GM23338 (cell line): ENCODE measurements around the gene MSL1. TPM values are rescaled to one million over a fixed set of nuclear protein-coding genes. Genes with fewer than 3 reads are reported as not detected.

Experiments
- ATAC-seq: fragments of 200-7000 bp; cut with Tn5 transposase; 3 replicates; pipeline ENCODE4 v1.9.1; 2020
- DNase-seq: peaks from one replicate; pipeline ENCODE4 v3.0.0-alpha.2; 2015; ENCODE audit warnings: low spot score
- H2AFZ ChIP-seq: fragments of 200-600 bp; sonication (generic); 2 replicates; pipeline ENCODE4 v1.8.0; 2016; ENCODE audit warnings: antibody characterized with exemption, mild to moderate bottlenecking, moderate library complexity
- H3F3A ChIP-seq: fragments of 200-600 bp; sonication (generic); replicated peaks from 2 replicates; pipeline ENCODE4 v1.8.0; 2017; ENCODE audit warnings: antibody characterized with exemption, mixed run types, low read depth
- H3K27ac ChIP-seq: fragments of 200-600 bp; sonication (generic); 2 replicates; pipeline ENCODE4 v1.6.1; 2016; ENCODE audit warnings: low read depth
- H3K27me3 ChIP-seq: fragments of 200-600 bp; sonication (generic); 2 replicates; pipeline ENCODE4 v1.8.0; 2016; ENCODE audit warnings: mild to moderate bottlenecking, mixed run types, moderate library complexity; ENCODE audit not compliant: insufficient read depth
- H3K36me3 ChIP-seq: fragments of 200-600 bp; sonication (generic); 2 replicates; pipeline ENCODE4 v1.8.0; 2016; ENCODE audit warnings: mild to moderate bottlenecking; ENCODE audit not compliant: insufficient read depth
- H3K4me1 ChIP-seq: fragments of 200-600 bp; sonication (generic); 2 replicates; pipeline ENCODE4 v1.8.0; 2016; ENCODE audit warnings: mild to moderate bottlenecking, moderate library complexity; ENCODE audit not compliant: insufficient read depth
- H3K4me2 ChIP-seq: fragments of 200-600 bp; sonication (generic); 2 replicates; pipeline ENCODE4 v1.7.1; 2017; ENCODE audit warnings: mixed run types
- H3K4me3 ChIP-seq: fragments of 200-600 bp; sonication (generic); 2 replicates; pipeline ENCODE4 v1.6.1; 2016; ENCODE audit warnings: mixed run types
- H3K79me2 ChIP-seq: fragments of 200-600 bp; sonication (generic); replicated peaks from 2 replicates; pipeline ENCODE4 v1.8.0; 2017; ENCODE audit warnings: mild to moderate bottlenecking; ENCODE audit not compliant: insufficient read depth
- H3K9me2 ChIP-seq: fragments of 200-600 bp; sonication (generic); 2 replicates; pipeline ENCODE4 v1.8.0; 2017; ENCODE audit not compliant: insufficient read depth
- H4K20me1 ChIP-seq: fragments of 200-600 bp; sonication (generic); replicated peaks from 2 replicates; pipeline ENCODE4 v1.8.0; 2017; ENCODE audit warnings: mild to moderate bottlenecking; ENCODE audit not compliant: insufficient read depth
- H3K27ac Mint-ChIP-seq: 2 replicates; pipeline ENCODE4 v1.8.0; 2020; ENCODE audit warnings: inconsistent platforms, mild to moderate bottlenecking, moderate library complexity, mixed read lengths
- H3K27me3 Mint-ChIP-seq: 3 replicates; pipeline ENCODE4 v1.8.0; 2022; ENCODE audit warnings: low read depth, mild to moderate bottlenecking, moderate library complexity, mixed read lengths, inconsistent platforms; ENCODE audit not compliant: insufficient read depth, poor library complexity
- H3K36me3 Mint-ChIP-seq: 3 replicates; pipeline ENCODE4 v1.8.0; 2021; ENCODE audit warnings: low read depth, mild to moderate bottlenecking, inconsistent platforms, moderate library complexity, mixed read lengths
- H3K4me1 Mint-ChIP-seq: 3 replicates; pipeline ENCODE4 v1.8.0; 2020; ENCODE audit warnings: mild to moderate bottlenecking, inconsistent platforms, mixed read lengths
- H3K4me3 Mint-ChIP-seq: 3 replicates; pipeline ENCODE4 v1.8.0; 2021; ENCODE audit warnings: moderate library complexity, mild to moderate bottlenecking, inconsistent platforms, mixed read lengths
- H3K9me3 Mint-ChIP-seq: 3 replicates; pipeline ENCODE4 v1.8.0; 2020; ENCODE audit warnings: moderate library complexity, mild to moderate bottlenecking, inconsistent platforms, mixed read lengths
- CREB1 ChIP-seq: fragments of 250-450 bp; sonication (Bioruptor Pico); IDR thresholded peaks from 2 replicates; pipeline ENCODE4 v1.5.0; 2020; ENCODE audit warnings: low read depth, mild to moderate bottlenecking, moderate library complexity
- ETS1 ChIP-seq: IDR thresholded peaks from 2 replicates; pipeline ENCODE4 v1.6.1; 2016; ENCODE audit warnings: antibody characterized with exemption
- EZH2 ChIP-seq: fragments of 200-600 bp; sonication (generic); IDR thresholded peaks from one replicate; pipeline ENCODE4 v1.8.0; 2017; ENCODE audit warnings: antibody characterized with exemption, mild to moderate bottlenecking, low read depth; ENCODE audit not compliant: unreplicated experiment
- EZH2phosphoT487 ChIP-seq: fragments of 200-600 bp; sonication (generic); IDR thresholded peaks from one replicate; pipeline ENCODE4 v1.8.1; 2018; ENCODE audit warnings: antibody characterized with exemption; ENCODE audit not compliant: unreplicated experiment
- JUNB ChIP-seq: IDR thresholded peaks from one replicate; pipeline ENCODE4 v1.6.1; 2016; ENCODE audit warnings: antibody characterized with exemption; ENCODE audit not compliant: unreplicated experiment
- NANOG ChIP-seq: IDR thresholded peaks from 2 replicates; pipeline ENCODE4 v1.6.1; 2016; ENCODE audit warnings: antibody characterized with exemption, borderline replicate concordance
- POLR2AphosphoS5 ChIP-seq: IDR thresholded peaks from 2 replicates; pipeline ENCODE4 v1.6.1; 2016; ENCODE audit warnings: antibody characterized with exemption, low read depth
- STAT1 ChIP-seq: IDR thresholded peaks from one replicate; pipeline ENCODE4 v1.6.1; 2016; ENCODE audit warnings: antibody characterized with exemption; ENCODE audit not compliant: unreplicated experiment
- ZNF331 ChIP-seq: fragments of 250-450 bp; sonication (Bioruptor Pico); IDR thresholded peaks from 2 replicates; pipeline ENCODE4 v1.5.0; 2020; ENCODE audit warnings: low read depth, mild to moderate bottlenecking, moderate library complexity
- polyA plus RNA-seq: library from polyadenylated mRNA; unstranded; fragments of >200 nt; fragmentation: Nextera tagmentation; extraction: Ambion mirVana; gene quantifications from 2 replicates; pipeline ENCODE4 v1.2.1, GENCODE V29; 2016
- total RNA-seq: library from RNA; depleted of rRNA; stranded (reverse); fragments of >200 nt; shearing (Covaris generic); gene quantifications from 2 replicates; pipeline ENCODE4 v1.2.3, GENCODE V29; 2014
- TF ChIP-seq, protein P1 (sequence below), 2 experiments: fragments of 200-600 bp in 1 of 2; sonication (generic) in 1 of 2; conservative IDR thresholded peaks; 2 replicates each; pipeline versions ENCODE4 v1.5.1 to v1.6.1; 2016 to 2017; ENCODE audit warnings: antibody characterized with exemption in 2 of 2, low read depth in 2 of 2, mild to moderate bottlenecking in 2 of 2, moderate library complexity in 1 of 2
- TF ChIP-seq, protein P2 (sequence below): fragments of 250-450 bp; sonication (Bioruptor Pico); IDR thresholded peaks from 2 replicates; pipeline ENCODE4 v1.5.0; 2020; ENCODE audit warnings: mild to moderate bottlenecking, moderate library complexity

Gene MSL1
- total and polyA plus RNA-seq, 2 experiments from 2014 or later = 16.2 to 56.5 TPM

DNA sequence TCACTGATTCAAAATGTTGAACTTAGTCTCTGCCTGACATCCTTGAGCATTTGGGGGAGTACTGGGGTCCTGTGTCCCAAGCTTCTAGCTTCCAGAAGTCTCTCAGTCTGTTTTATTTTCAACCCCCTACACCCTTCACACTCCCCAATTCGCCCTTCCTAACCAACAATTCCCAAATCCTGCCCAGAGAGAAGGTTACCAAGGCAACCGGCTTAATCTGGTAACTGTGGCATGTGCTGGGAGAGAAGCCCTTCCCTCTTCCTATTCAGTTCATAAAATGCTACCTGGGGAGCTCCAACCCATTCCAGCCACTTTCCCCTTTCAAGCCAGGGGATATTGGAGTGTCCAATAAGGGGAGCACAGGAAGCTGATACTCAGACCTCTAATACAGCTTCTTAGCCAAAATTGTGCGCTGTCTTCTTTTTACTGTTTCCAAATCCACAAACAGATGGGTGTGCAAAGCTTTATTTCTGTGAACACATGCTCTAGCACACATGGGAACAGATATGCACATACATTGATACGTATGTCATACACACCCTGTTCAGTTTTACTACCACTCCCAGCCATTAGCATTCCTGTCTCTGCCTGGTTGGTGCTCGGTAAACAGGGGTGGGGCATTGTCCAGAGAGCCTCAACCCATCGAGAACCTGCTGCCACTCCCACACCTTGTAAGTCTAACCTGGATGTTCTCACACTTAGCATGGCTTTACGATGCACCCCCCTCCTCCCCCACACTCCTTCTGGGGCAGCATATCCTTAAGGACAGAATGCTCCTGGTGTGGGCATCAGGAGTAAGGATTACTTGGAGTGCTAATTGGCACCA lies 54.4 kb downstream of the MSL1 start:
- peaks cover 10% of the 10 kb centered on the region; the same call in 1 of the 2 replicates for H3K36me3 ChIP-seq
- TF ChIP-seq CREB1 (CRISPR knock-in tag) (no peak), EZH2phosphoT487 (no peak), POLR2AphosphoS5 (no peak)
- Mint-ChIP-seq H3K4me1 (peaks cover 32% of the 10 kb centered on the region), H3K27me3 (peaks cover 15% of the 10 kb centered on the region), H3K36me3 (peaks cover 40% of the 10 kb centered on the region), H3K27ac (no peak overlapping the region), H3K4me3 (no peak overlapping the region), H3K9me3 (no peaks in the 10 kb centered on the region; the same call in 2 of the 3 replicates)
- no peak overlapping the region for H3K27ac ChIP-seq
- peaks cover 13% of the 10 kb centered on the region; the same call in 1 of the 2 replicates for H3F3A ChIP-seq
- DNase-seq (peak; percentile 33), ATAC-seq (no peak)
- no peaks in the 10 kb centered on the region for H3K27me3 ChIP-seq
- no peak overlapping the region for H3K4me3 ChIP-seq
- no peaks in the 10 kb centered on the region for H3K9me2 ChIP-seq
- no peaks in the 10 kb centered on the region for H3K79me2 ChIP-seq
- H2AFZ ChIP-seq = no peak overlapping the region
- no peak overlapping the region; the same call in 1 of the 2 replicates for H3K4me2 ChIP-seq
- H3K4me1 ChIP-seq = no peaks in the 10 kb centered on the region; the same call in 1 of the 2 replicates
- peaks cover 8% of the 10 kb centered on the region; the same call in 1 of the 2 replicates for H4K20me1 ChIP-seq

DNA sequence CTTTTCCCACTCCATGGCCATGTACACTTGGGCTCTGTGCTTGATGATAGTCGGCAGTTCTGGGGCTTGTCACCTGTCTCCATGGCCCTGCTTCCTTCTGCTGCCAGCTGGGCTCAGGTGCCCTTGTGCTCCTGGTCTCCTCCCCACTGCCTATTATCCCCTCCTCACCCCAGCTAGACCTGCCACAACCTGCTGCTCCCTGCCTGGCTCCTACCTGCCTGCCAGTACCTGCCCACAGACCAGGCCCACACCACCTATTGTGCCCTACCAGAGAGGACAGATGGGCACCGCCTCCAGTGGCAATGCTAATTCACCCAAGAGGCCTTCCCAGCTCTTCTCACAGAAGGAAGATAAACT lies 55.0 kb downstream of the MSL1 start:
- Mint-ChIP-seq H3K4me1 (peaks cover 32% of the 10 kb centered on the region), H3K9me3 (no peaks in the 10 kb centered on the region; the same call in 2 of the 3 replicates), H3K36me3 (peaks cover 34% of the 10 kb centered on the region), H3K27ac (no peak overlapping the region), H3K27me3 (peaks cover 15% of the 10 kb centered on the region), H3K4me3 (peak overlapping the region; percentile 62)
- no peaks in the 10 kb centered on the region for H3K79me2 ChIP-seq
- no peaks in the 10 kb centered on the region for H3K27me3 ChIP-seq
- peaks cover 4% of the 10 kb centered on the region; the same call in 1 of the 2 replicates for H3K36me3 ChIP-seq
- peak overlapping the region; percentile 99 for H3K4me2 ChIP-seq
- H3F3A ChIP-seq = peaks cover 12% of the 10 kb centered on the region; the same call in 1 of the 2 replicates
- peaks cover 8% of the 10 kb centered on the region; the same call in 1 of the 2 replicates for H4K20me1 ChIP-seq
- peak; percentile 3 for ATAC-seq
- no peaks in the 10 kb centered on the region; the same call in 1 of the 2 replicates for H3K4me1 ChIP-seq
- no peak for DNase-seq
- H3K27ac ChIP-seq = 0 out of 2 replicates have a peak overlapping the region, but pooled peaks have one; percentile 45
- H2AFZ ChIP-seq = no peak overlapping the region
- H3K4me3 ChIP-seq = peak overlapping the region; percentile 90; the same call in 1 of the 2 replicates
- no peaks in the 10 kb centered on the region for H3K9me2 ChIP-seq
- TF ChIP-seq EZH2 = no peak
- no peak for TF ChIP-seq ETS1
- TF ChIP-seq NANOG = no peak
- TF ChIP-seq, protein P1, sequence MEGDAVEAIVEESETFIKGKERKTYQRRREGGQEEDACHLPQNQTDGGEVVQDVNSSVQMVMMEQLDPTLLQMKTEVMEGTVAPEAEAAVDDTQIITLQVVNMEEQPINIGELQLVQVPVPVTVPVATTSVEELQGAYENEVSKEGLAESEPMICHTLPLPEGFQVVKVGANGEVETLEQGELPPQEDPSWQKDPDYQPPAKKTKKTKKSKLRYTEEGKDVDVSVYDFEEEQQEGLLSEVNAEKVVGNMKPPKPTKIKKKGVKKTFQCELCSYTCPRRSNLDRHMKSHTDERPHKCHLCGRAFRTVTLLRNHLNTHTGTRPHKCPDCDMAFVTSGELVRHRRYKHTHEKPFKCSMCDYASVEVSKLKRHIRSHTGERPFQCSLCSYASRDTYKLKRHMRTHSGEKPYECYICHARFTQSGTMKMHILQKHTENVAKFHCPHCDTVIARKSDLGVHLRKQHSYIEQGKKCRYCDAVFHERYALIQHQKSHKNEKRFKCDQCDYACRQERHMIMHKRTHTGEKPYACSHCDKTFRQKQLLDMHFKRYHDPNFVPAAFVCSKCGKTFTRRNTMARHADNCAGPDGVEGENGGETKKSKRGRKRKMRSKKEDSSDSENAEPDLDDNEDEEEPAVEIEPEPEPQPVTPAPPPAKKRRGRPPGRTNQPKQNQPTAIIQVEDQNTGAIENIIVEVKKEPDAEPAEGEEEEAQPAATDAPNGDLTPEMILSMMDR (conservative IDR thresholded peaks at IDR 0.05; ENCODE audit: low read depth in 2 of 2) = no peak
- no peak for TF ChIP-seq POLR2AphosphoS5
- no peak for TF ChIP-seq ZNF331 (CRISPR knock-in tag)
- no peak for TF ChIP-seq CREB1 (CRISPR knock-in tag)
- TF ChIP-seq EZH2phosphoT487 = no peak
- TF ChIP-seq STAT1 = no peak
- TF ChIP-seq, protein P2, sequence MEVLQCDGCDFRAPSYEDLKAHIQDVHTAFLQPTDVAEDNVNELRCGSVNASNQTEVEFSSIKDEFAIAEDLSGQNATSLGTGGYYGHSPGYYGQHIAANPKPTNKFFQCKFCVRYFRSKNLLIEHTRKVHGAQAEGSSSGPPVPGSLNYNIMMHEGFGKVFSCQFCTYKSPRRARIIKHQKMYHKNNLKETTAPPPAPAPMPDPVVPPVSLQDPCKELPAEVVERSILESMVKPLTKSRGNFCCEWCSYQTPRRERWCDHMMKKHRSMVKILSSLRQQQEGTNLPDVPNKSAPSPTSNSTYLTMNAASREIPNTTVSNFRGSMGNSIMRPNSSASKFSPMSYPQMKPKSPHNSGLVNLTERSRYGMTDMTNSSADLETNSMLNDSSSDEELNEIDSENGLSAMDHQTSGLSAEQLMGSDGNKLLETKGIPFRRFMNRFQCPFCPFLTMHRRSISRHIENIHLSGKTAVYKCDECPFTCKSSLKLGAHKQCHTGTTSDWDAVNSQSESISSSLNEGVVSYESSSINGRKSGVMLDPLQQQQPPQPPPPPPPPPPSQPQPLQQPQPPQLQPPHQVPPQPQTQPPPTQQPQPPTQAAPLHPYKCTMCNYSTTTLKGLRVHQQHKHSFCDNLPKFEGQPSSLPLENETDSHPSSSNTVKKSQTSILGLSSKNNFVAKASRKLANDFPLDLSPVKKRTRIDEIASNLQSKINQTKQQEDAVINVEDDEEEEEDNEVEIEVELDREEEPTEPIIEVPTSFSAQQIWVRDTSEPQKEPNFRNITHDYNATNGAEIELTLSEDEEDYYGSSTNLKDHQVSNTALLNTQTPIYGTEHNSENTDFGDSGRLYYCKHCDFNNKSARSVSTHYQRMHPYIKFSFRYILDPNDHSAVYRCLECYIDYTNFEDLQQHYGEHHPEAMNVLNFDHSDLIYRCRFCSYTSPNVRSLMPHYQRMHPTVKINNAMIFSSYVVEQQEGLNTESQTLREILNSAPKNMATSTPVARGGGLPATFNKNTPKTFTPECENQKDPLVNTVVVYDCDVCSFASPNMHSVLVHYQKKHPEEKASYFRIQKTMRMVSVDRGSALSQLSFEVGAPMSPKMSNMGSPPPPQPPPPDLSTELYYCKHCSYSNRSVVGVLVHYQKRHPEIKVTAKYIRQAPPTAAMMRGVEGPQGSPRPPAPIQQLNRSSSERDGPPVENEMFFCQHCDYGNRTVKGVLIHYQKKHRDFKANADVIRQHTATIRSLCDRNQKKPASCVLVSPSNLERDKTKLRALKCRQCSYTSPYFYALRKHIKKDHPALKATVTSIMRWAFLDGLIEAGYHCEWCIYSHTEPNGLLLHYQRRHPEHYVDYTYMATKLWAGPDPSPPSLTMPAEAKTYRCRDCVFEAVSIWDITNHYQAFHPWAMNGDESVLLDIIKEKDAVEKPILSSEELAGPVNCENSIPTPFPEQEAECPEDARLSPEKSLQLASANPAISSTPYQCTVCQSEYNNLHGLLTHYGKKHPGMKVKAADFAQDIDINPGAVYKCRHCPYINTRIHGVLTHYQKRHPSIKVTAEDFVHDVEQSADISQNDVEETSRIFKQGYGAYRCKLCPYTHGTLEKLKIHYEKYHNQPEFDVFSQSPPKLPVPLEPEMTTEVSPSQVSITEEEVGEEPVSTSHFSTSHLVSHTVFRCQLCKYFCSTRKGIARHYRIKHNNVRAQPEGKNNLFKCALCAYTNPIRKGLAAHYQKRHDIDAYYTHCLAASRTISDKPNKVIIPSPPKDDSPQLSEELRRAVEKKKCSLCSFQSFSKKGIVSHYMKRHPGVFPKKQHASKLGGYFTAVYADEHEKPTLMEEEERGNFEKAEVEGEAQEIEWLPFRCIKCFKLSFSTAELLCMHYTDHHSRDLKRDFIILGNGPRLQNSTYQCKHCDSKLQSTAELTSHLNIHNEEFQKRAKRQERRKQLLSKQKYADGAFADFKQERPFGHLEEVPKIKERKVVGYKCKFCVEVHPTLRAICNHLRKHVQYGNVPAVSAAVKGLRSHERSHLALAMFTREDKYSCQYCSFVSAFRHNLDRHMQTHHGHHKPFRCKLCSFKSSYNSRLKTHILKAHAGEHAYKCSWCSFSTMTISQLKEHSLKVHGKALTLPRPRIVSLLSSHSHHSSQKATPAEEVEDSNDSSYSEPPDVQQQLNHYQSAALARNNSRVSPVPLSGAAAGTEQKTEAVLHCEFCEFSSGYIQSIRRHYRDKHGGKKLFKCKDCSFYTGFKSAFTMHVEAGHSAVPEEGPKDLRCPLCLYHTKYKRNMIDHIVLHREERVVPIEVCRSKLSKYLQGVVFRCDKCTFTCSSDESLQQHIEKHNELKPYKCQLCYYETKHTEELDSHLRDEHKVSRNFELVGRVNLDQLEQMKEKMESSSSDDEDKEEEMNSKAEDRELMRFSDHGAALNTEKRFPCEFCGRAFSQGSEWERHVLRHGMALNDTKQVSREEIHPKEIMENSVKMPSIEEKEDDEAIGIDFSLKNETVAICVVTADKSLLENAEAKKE (CRISPR knock-in tag) = no peak
- no peak for TF ChIP-seq JUNB
